Stomach smooth muscle (tissue), 2 donors: ENCODE measurements around the gene KRT6C.
"Not testable (repeated sequence)": the region's sequence is repeated elsewhere in the genome, so short reads cannot be mapped to it uniquely, and the experiment has no call there.

Experiments used
- H3K27ac ChIP-seq: one replicate; pipeline ENCODE4 v1.7.0; 2013; ENCODE audit warnings: mild to moderate bottlenecking, low read length, inconsistent platforms
- H3K27me3 ChIP-seq, 2 donors: one replicate each; pipeline ENCODE4 v1.7.0; 2013; ENCODE audit warnings: low read length in 2 of 2; ENCODE audit not compliant: insufficient read depth in 2 of 2, control insufficient read depth in 1 of 2
- H3K36me3 ChIP-seq, 2 donors: one replicate each; pipeline ENCODE4 v1.7.0; 2013; ENCODE audit warnings: low read length in 2 of 2; ENCODE audit not compliant: control insufficient read depth in 2 of 2, insufficient read depth in 2 of 2
- H3K4me1 ChIP-seq: one replicate; pipeline ENCODE4 v1.7.0; 2013; ENCODE audit warnings: low read length; ENCODE audit not compliant: control insufficient read depth, insufficient read depth
- H3K4me3 ChIP-seq, 2 donors: one replicate each; pipeline ENCODE4 v1.7.0; 2013; ENCODE audit warnings: low read length in 2 of 2
- H3K9ac ChIP-seq, 2 donors: one replicate each; pipeline ENCODE4 v1.7.0; 2013; ENCODE audit warnings: low read length in 2 of 2, mild to moderate bottlenecking in 1 of 2
- H3K9me3 ChIP-seq, 2 donors: one replicate each; pipeline ENCODE4 v1.7.0; 2013; ENCODE audit warnings: low read length in 2 of 2; ENCODE audit not compliant: control insufficient read depth in 2 of 2
- donor health status: healthy.
- donor health status: Pancreatic carcinoma.

The KRT6C gene

GRCh38 chr12:52498946-52499345 lies 25.3 kb upstream of the KRT6C start:
- no peaks in the 10 kb centered on the region for H3K36me3 ChIP-seq
- H3K9me3 ChIP-seq, result no peaks in the 10 kb centered on the region
- H3K9ac ChIP-seq, result no peak overlapping the region
- H3K27ac ChIP-seq, result no peak overlapping the region
- H3K4me3 ChIP-seq, result no peak overlapping the region
- H3K27me3 ChIP-seq, result no peaks in the 10 kb centered on the region
- peaks cover 2% of the 10 kb centered on the region for H3K4me1 ChIP-seq

- no peaks in the 10 kb centered on the region for H3K27me3 ChIP-seq
- H3K36me3 ChIP-seq, result no peaks in the 10 kb centered on the region
- no peaks in the 10 kb centered on the region for H3K9me3 ChIP-seq
- H3K9ac ChIP-seq, result no peak overlapping the region
- H3K27ac ChIP-seq, result no peak overlapping the region
- H3K4me1 ChIP-seq, result peaks cover 2% of the 10 kb centered on the region
- H3K4me3 ChIP-seq, result no peak overlapping the region
Measured at GRCh38 chr12:52497975-52498374, 24.4 kb upstream of the KRT6C start.

GRCh38 chr12:52496590-52497071 lies 23.0 kb upstream of the KRT6C start:
- no peaks in the 10 kb centered on the region for H3K36me3 ChIP-seq
- no peaks in the 10 kb centered on the region for H3K27me3 ChIP-seq
- H3K4me1 ChIP-seq, result peaks cover 2% of the 10 kb centered on the region
- H3K9me3 ChIP-seq, result no peaks in the 10 kb centered on the region
- H3K27ac ChIP-seq, result no peak overlapping the region
- H3K9ac ChIP-seq, result no peak overlapping the region
- no peak overlapping the region for H3K4me3 ChIP-seq

- no peak overlapping the region for H3K27ac ChIP-seq
- H3K4me3 ChIP-seq, result no peak overlapping the region
- H3K9ac ChIP-seq, result no peak overlapping the region
- peaks cover 2% of the 10 kb centered on the region for H3K4me1 ChIP-seq
- H3K9me3 ChIP-seq, result no peaks in the 10 kb centered on the region
- no peaks in the 10 kb centered on the region for H3K36me3 ChIP-seq
- no peaks in the 10 kb centered on the region for H3K27me3 ChIP-seq
Measured at GRCh38 chr12:52496054-52496453, 22.4 kb upstream of the KRT6C start.

- Histone ChIP-seq H3K27ac (no peak overlapping the region), H3K27me3 (no peaks in the 10 kb centered on the region), H3K4me1 (peaks cover 2% of the 10 kb centered on the region), H3K36me3 (no peaks in the 10 kb centered on the region), H3K4me3 (no peak overlapping the region), H3K9ac (no peak overlapping the region), H3K9me3 (no peaks in the 10 kb centered on the region)
Measured at GRCh38 chr12:52495389-52495788, 21.8 kb upstream of the KRT6C start.

- Histone ChIP-seq H3K27ac (no peak overlapping the region), H3K4me3 (no peak overlapping the region), H3K4me1 (peaks cover 2% of the 10 kb centered on the region), H3K36me3 (no peaks in the 10 kb centered on the region), H3K9ac (no peak overlapping the region), H3K9me3 (no peaks in the 10 kb centered on the region), H3K27me3 (no peaks in the 10 kb centered on the region)
Measured at GRCh38 chr12:52494518-52494917, 20.9 kb upstream of the KRT6C start.

GRCh38 chr12:52494100-52494499 lies 20.5 kb upstream of the KRT6C start:
- Histone ChIP-seq H3K9me3 (no peaks in the 10 kb centered on the region), H3K4me1 (peaks cover 2% of the 10 kb centered on the region), H3K27ac (no peak overlapping the region), H3K9ac (no peak overlapping the region), H3K4me3 (no peak overlapping the region), H3K27me3 (no peaks in the 10 kb centered on the region), H3K36me3 (no peaks in the 10 kb centered on the region)

- Histone ChIP-seq H3K36me3 (no peaks in the 10 kb centered on the region), H3K4me3 (no peak within 1 kb of the TSS), H3K27ac (no peak within 1 kb of the TSS), H3K9ac (no peak within 1 kb of the TSS), H3K9me3 (no peaks in the 10 kb centered on the region), H3K4me1 (peaks cover 2% of the 10 kb centered on the region), H3K27me3 (no peaks in the 10 kb centered on the region)
Measured at GRCh38 chr12:52493172-52493571, 19.6 kb upstream of the KRT6C start, which contains the start of gene KRT6A. TSS of gene KRT6A (minus strand) at chr12:52493257. CDS start at chr12:52493188, 69 bp downstream.

GRCh38 chr12:52492405-52492804 lies 18.8 kb upstream of the KRT6C start:
- not testable (repeated sequence) for H3K4me1 ChIP-seq, H3K27ac ChIP-seq, H3K27me3 ChIP-seq, H3K36me3 ChIP-seq, H3K4me3 ChIP-seq, H3K9ac ChIP-seq, H3K9me3 ChIP-seq

- not testable (repeated sequence) for H3K4me3 ChIP-seq, H3K27me3 ChIP-seq, H3K36me3 ChIP-seq, H3K9me3 ChIP-seq, H3K4me1 ChIP-seq, H3K27ac ChIP-seq, H3K9ac ChIP-seq
Measured at GRCh38 chr12:52491495-52491894, 17.9 kb upstream of the KRT6C start.

- H3K9me3 ChIP-seq, result no peaks in the 10 kb centered on the region
- no peaks in the 10 kb centered on the region for H3K27me3 ChIP-seq
- no peaks in the 10 kb centered on the region for H3K36me3 ChIP-seq
Measured at GRCh38 chr12:52488736-52489135, 15.1 kb upstream of the KRT6C start.

More at GRCh38 chr12:52488736-52489135, 15.1 kb upstream of the KRT6C start:
- H3K4me1 ChIP-seq, result no peaks in the 10 kb centered on the region
- no peak overlapping the region for H3K9ac ChIP-seq
- H3K27ac ChIP-seq, result no peak overlapping the region
- no peak overlapping the region for H3K4me3 ChIP-seq
